Testis (tissue), 2 donors: ENCODE measurements around the gene NTMT1.

Experiments
- CTCF ChIP-seq, 3 experiments: fragments of 450-650 bp in 2 of 3; fragments of 200-600 bp in 1 of 3; sonication (generic) in 1 of 3; IDR thresholded peaks; one replicate each; pipeline ENCODE4 v1.5.1; 2016 to 2019; ENCODE audit warnings: antibody characterized with exemption in 3 of 3, mild to moderate bottlenecking in 2 of 3, moderate library complexity in 1 of 3
- POLR2A ChIP-seq: fragments of 450-650 bp; IDR thresholded peaks from one replicate; pipeline ENCODE4 v1.6.1; 2017; ENCODE audit warnings: antibody characterized with exemption, mild to moderate bottlenecking, moderate library complexity

DNA sequence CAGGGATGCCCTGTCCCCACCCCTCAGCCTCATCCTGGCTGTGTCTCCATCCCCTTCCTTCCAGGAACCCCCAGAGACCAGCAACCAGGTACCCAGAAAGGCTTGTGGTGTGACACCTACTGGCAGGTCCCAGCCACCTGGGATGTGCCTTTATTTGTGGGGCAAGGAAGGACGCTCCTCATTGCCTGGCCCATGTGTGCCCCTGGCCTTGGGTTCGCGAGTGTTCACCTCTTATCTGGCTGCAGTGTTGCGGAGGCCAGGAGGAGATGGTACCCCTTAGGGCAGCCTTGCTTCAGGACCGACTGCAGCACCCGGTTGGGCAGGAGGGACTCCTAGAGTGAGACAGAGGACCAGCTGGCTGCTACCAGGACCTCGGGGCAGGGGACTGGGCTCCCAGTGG lies 13.8 kb upstream of the NTMT1 start:
- no peak for TF ChIP-seq CTCF (IDR thresholded peaks at IDR 0.05)
- TF ChIP-seq POLR2A = no peak
